AG04450 (cell line): ENCODE results near the gene RGS7. TPM values are rescaled to one million over a fixed set of nuclear protein-coding genes. Genes with fewer than 3 reads are reported as not detected.

Experiments used
- CTCF ChIA-PET: fragments of 300-600, 350-600 bp; formaldehyde crosslinking; extraction: SDS; loops from one replicate; lab custom pipeline; 2022; ENCODE audit warnings: antibody characterized with exemption, inconsistent platforms; lab: Charles Lee
- POLR2A ChIA-PET: fragments of 350-600 bp; formaldehyde crosslinking; extraction: SDS; loops from one replicate; lab custom pipeline; 2021; ENCODE audit warnings: antibody characterized with exemption, inconsistent platforms; lab: Yijun Ruan, JAX
- DNase-seq: peaks from one replicate; pipeline ENCODE4 v3.0.0-alpha.2; 2011; ENCODE audit warnings: low read depth, low spot score
- H3K27ac ChIP-seq: one replicate; pipeline ENCODE4 v1.5.1; 2012; ENCODE audit warnings: low read depth, low read length, control low read depth
- H3K27me3 ChIP-seq: one replicate; pipeline ENCODE4 v1.6.0; 2012; ENCODE audit warnings: low read length; ENCODE audit not compliant: control insufficient read depth, insufficient read depth
- H3K4me3 ChIP-seq: 2 replicates; pipeline ENCODE4 v1.5.1; 2011; ENCODE audit warnings: mild to moderate bottlenecking, low read depth, low read length, control low read depth
- H3K9me3 ChIP-seq: 2 replicates; pipeline ENCODE4 v1.5.1; 2012; ENCODE audit warnings: low read length; ENCODE audit not compliant: control insufficient read depth, insufficient read depth
- CTCF ChIP-seq: IDR thresholded peaks from 2 replicates; pipeline ENCODE4 v1.5.1; 2011; ENCODE audit warnings: low read depth, low read length, control low read depth, inconsistent platforms
- polyA plus RNA-seq: library from polyadenylated mRNA; depleted of rRNA; stranded (reverse); fragments of >200 nt; gene quantifications from 2 replicates; pipeline ENCODE4 v1.2.3, GENCODE V29; 2011

RGS7 gene
- polyA plus RNA-seq, 1 experiment, result 0.29 TPM

GRCh38 chr1:241130881-241131280, 226.1 kb downstream of the RGS7 start:
- no peak for TF ChIP-seq CTCF
- Histone ChIP-seq H3K9me3 (peaks cover 20% of the 10 kb centered on the region), H3K27me3 (no peaks in the 10 kb centered on the region), H3K4me3 (no peak overlapping the region), H3K27ac (no peak overlapping the region)
- CTCF ChIA-PET, result no interaction called here
- DNase-seq, result no peak
- POLR2A ChIA-PET, result no interaction called here

- peaks cover 10% of the 10 kb centered on the region for H3K9me3 ChIP-seq
- no peak for TF ChIP-seq CTCF
- ChIA-PET POLR2A (no interaction called here), CTCF (no interaction called here)
- no peaks in the 10 kb centered on the region for H3K27me3 ChIP-seq
- no peak for DNase-seq
- H3K27ac ChIP-seq, result no peak overlapping the region
- no peak overlapping the region for H3K4me3 ChIP-seq
Measured at GRCh38 chr1:241129207-241129960, 227.6 kb downstream of the RGS7 start.

DNA sequence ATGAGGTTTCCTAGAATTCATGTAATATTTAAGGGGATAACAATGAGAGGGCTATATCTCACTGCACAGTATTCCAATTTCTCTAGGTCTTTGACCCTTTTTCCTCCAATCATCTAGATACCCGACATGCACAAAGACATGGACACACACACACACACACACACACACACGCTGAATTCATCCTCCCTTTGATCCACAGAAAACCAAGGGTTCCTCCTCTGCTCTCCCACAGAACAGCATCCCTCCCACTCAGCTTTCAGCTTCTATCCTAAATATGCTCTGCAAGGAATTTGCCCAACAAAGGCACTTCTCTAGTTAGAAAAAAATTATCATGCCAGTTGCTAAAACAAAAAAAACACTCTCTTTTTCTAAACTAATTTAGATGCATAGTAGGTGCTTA, 231.7 kb downstream of the RGS7 start:
- ChIA-PET POLR2A (no interaction called here), CTCF (no interaction called here)
- no peak for DNase-seq
- Histone ChIP-seq H3K27me3 (no peaks in the 10 kb centered on the region), H3K4me3 (no peak overlapping the region), H3K9me3 (peaks cover 16% of the 10 kb centered on the region), H3K27ac (no peak overlapping the region)
- no peak for TF ChIP-seq CTCF

DNA sequence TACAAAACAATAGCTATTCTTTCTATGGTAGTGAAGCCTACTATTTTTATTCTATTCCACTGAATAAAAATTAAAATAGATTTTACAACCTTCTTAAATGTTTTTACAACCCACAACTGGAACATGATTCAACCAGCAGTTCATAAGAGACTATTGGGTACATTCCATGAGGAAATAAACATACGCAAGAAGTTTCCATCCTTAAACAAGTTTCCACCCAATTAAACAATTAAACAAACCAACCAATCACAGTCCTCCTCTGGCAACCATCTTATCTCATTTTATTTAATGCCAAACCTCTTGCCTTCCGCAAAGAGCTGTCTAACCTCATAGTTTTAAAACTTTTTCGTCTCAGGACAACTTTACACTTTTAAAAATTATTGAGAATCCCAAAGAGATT, 239.0 kb downstream of the RGS7 start:
- no peak for TF ChIP-seq CTCF
- Histone ChIP-seq H3K4me3 (no peak overlapping the region), H3K27me3 (no peaks in the 10 kb centered on the region), H3K27ac (no peak overlapping the region), H3K9me3 (peaks cover 2% of the 10 kb centered on the region; the same call in 1 of the 2 replicates)
- CTCF ChIA-PET, result no interaction called here
- no peak for DNase-seq
- POLR2A ChIA-PET, result no interaction called here

GRCh38 chr1:241115784-241116183, 241.2 kb downstream of the RGS7 start:
- CTCF ChIA-PET, result no interaction called here

More at GRCh38 chr1:241115784-241116183, 241.2 kb downstream of the RGS7 start:
- POLR2A ChIA-PET, result no interaction called here
- H3K27me3 ChIP-seq, result no peaks in the 10 kb centered on the region
- no peak overlapping the region for H3K27ac ChIP-seq
- peaks cover under 1% of the 10 kb centered on the region; the same call in 1 of the 2 replicates for H3K9me3 ChIP-seq
- no peak for TF ChIP-seq CTCF
- H3K4me3 ChIP-seq, result no peak overlapping the region
- DNase-seq, result no peak
